HepG2 (cell line): ENCODE results near the gene CHST12. TPM values are rescaled to one million over a fixed set of nuclear protein-coding genes. Genes with fewer than 3 reads are reported as not detected.

Experiments
- ATAC-seq: fragments of 200-7000 bp; cut with Tn5 transposase; 3 replicates; pipeline ENCODE4 v1.9.1; 2020; ENCODE audit warnings: mild to moderate bottlenecking, moderate library complexity
- BruUV-seq: library from RNA; stranded (reverse); fragments of 400-500 nt; replicated peaks from 2 replicates; lab custom pipeline; 2021; lab: Mats Ljungman, UMichigan
- CTCF ChIA-PET: fragments of 300-600 bp; formaldehyde crosslinking; extraction: SDS; loops from one replicate; lab custom pipeline; 2021; ENCODE audit warnings: low total read pairs, inconsistent platforms, low intra/inter-chr PET ratio; lab: Yijun Ruan, JAX
- POLR2A ChIA-PET: fragments of 350-600 bp; sonication (Branson Sonifier 250); formaldehyde crosslinking; loops from one replicate; lab custom pipeline; 2020; ENCODE audit warnings: antibody characterized with exemption, inconsistent platforms; lab: Yijun Ruan, JAX
- DNase-seq: peaks from one replicate; pipeline ENCODE4 v3.0.0-alpha.2; 2015; ENCODE audit warnings: low spot score
- FAIRE-seq: peaks from 3 replicates; lab custom pipeline; 2011; peaks lifted over from hg19 to GRCh38; lab: Jason Lieb, UNC
- H2AFZ ChIP-seq: one replicate; pipeline ENCODE4 v1.6.1; 2011; ENCODE audit warnings: low read length, inconsistent platforms
- H3K27ac ChIP-seq: fragments of 300-600 bp; 3 replicates; pipeline ENCODE4 v1.8.0; 2011; ENCODE audit warnings: mixed run types, mild to moderate bottlenecking, mixed read lengths, low read length, inconsistent platforms; ENCODE audit not compliant: insufficient read depth; ENCODE audit errors: extremely low read length
- H3K27me3 ChIP-seq, 2 experiments: fragments of 200-600 bp in 1 of 2; 2 replicates in 1 of 2; 3 replicates in 1 of 2; pipeline versions ENCODE4 v1.6.0 to v1.8.0; 2011; ENCODE audit warnings: low read length in 2 of 2, mild to moderate bottlenecking in 2 of 2, moderate library complexity in 2 of 2, inconsistent platforms in 1 of 2; ENCODE audit not compliant: insufficient read depth in 2 of 2, control insufficient read depth in 1 of 2
- H3K36me3 ChIP-seq, 2 experiments: fragments of 200-600 bp in 1 of 2; replicated peaks in 1 of 2; 2 replicates in 1 of 2; 3 replicates in 1 of 2; pipeline versions ENCODE4 v1.5.1 to v1.8.0; 2011; ENCODE audit warnings: low read length in 2 of 2, inconsistent platforms in 1 of 2; ENCODE audit not compliant: insufficient read depth in 2 of 2, control insufficient read depth in 1 of 2
- H3K4me1 ChIP-seq: 2 replicates; pipeline ENCODE4 v1.5.1; 2012; ENCODE audit warnings: low read length, inconsistent platforms; ENCODE audit not compliant: insufficient read depth
- H3K4me2 ChIP-seq: 2 replicates; pipeline ENCODE4 v1.6.0; 2011; ENCODE audit warnings: low read depth, low read length, inconsistent platforms
- H3K4me3 ChIP-seq, 3 experiments: fragments of 200-600 bp in 1 of 3; sonication (generic), shearing (Covaris generic) in 1 of 3; replicated peaks in 1 of 3; 2 replicates each; pipeline ENCODE4 v1.5.1; 2011 to 2016; ENCODE audit warnings: low read length in 3 of 3, inconsistent platforms in 2 of 3, low read depth in 2 of 3, mild to moderate bottlenecking in 2 of 3, control low read depth in 1 of 3, mixed read lengths in 1 of 3; ENCODE audit not compliant: insufficient read depth in 1 of 3
- H3K79me2 ChIP-seq: one replicate; pipeline ENCODE4 v1.6.1; 2011; ENCODE audit warnings: low read length, inconsistent platforms; ENCODE audit not compliant: insufficient read depth
- H3K9ac ChIP-seq: 2 replicates; pipeline ENCODE4 v1.6.0; 2011; ENCODE audit warnings: mild to moderate bottlenecking, low read depth, low read length, inconsistent platforms; ENCODE audit not compliant: insufficient read depth
- H3K9me3 ChIP-seq: 2 replicates; pipeline ENCODE4 v1.5.1; 2012; ENCODE audit warnings: mild to moderate bottlenecking, low read length
- H4K20me1 ChIP-seq: 2 replicates; pipeline ENCODE4 v1.6.0; 2011; ENCODE audit warnings: inconsistent platforms, mild to moderate bottlenecking, low read length, moderate library complexity; ENCODE audit not compliant: insufficient read depth
- CREBL2 ChIP-seq: sonication (generic); formaldehyde crosslinking; IDR thresholded peaks from 2 replicates; pipeline ENCODE4 v1.8.1; 2023; ENCODE audit warnings: missing genetic modification reagents, mild to moderate bottlenecking, borderline replicate concordance
- FOXO1 ChIP-seq: sonication (generic); formaldehyde crosslinking; IDR thresholded peaks from 2 replicates; pipeline ENCODE4 v1.4.0; 2020; ENCODE audit warnings: missing genetic modification reagents
- PRPF4 ChIP-seq: fragments of 200-400 bp; formaldehyde crosslinking; IDR thresholded peaks from 2 replicates; pipeline ENCODE4 v1.6.1; 2016; ENCODE audit warnings: low read length, low read depth; ENCODE audit not compliant: poor library complexity, severe bottlenecking
- RARG ChIP-seq: sonication (generic); formaldehyde crosslinking; IDR thresholded peaks from 2 replicates; pipeline ENCODE4 v1.4.0; 2020; ENCODE audit warnings: low read depth, mild to moderate bottlenecking, missing genetic modification reagents
- RFX3 ChIP-seq: IDR thresholded peaks from 2 replicates; pipeline ENCODE4 v1.6.1; 2016; ENCODE audit warnings: missing biosample characterization, missing genetic modification reagents
- RFXANK ChIP-seq: IDR thresholded peaks from 2 replicates; pipeline ENCODE4 v1.6.1; 2016
- SP5 ChIP-seq: IDR thresholded peaks from 2 replicates; pipeline ENCODE4 v1.6.1; 2016; ENCODE audit warnings: low read depth, borderline replicate concordance
- ZFP62 ChIP-seq: sonication (generic); formaldehyde crosslinking; IDR thresholded peaks from 2 replicates; pipeline ENCODE4 v1.4.0; 2020; ENCODE audit warnings: missing genetic modification reagents
- ZNF335 ChIP-seq: sonication (generic); formaldehyde crosslinking; IDR thresholded peaks from 2 replicates; pipeline ENCODE4 v1.4.0; 2020; ENCODE audit warnings: missing genetic modification reagents
- ZNF337 ChIP-seq: sonication (generic); formaldehyde crosslinking; IDR thresholded peaks from 2 replicates; pipeline ENCODE4 v1.5.1; 2020; ENCODE audit warnings: missing genetic modification reagents, low read depth, mild to moderate bottlenecking, borderline replicate concordance
- ZNF567 ChIP-seq: sonication (generic); formaldehyde crosslinking; IDR thresholded peaks from 2 replicates; pipeline ENCODE4 v1.8.1; 2023; ENCODE audit warnings: mild to moderate bottlenecking, missing genetic modification reagents, borderline replicate concordance
- WGBS: methylation state at CpG from one replicate; pipeline ENCODE4 v1.1.6; 2017; ENCODE audit warnings: low lambda C conversion rate; 5-methylcytosine and 5-hydroxymethylcytosine counted together
- in situ Hi-C: cut with HindIII; loops from 2 replicates; pipeline ENCODE4 v1.10.0; 2017; ENCODE audit warnings: low pct_unique_long_range_greater_than_20kb; ENCODE audit not compliant: extremely low pct_ligation_motif_present
- intact Hi-C: fragments of 100-400 bp; cut with micrococcal nuclease; formaldehyde crosslinking; loops from one replicate; pipeline ENCODE4 v1.10.0; 2022; ENCODE audit not compliant: unreplicated experiment
- polyA plus RNA-seq, 8 experiments: library from polyadenylated mRNA; depleted of rRNA in 3 of 8; stranded (reverse) in 7 of 8; unstranded in 1 of 8; fragments of >200 nt; fragmentation: Illumina TruSeq in 4 of 8; extraction: Trizol in 4 of 8; gene quantifications; 2 replicates each; pipeline versions ENCODE4 v1.2.1 to v1.2.3, GENCODE V29; 2011 to 2016; ENCODE audit warnings: low read depth in 4 of 8, missing spikeins in 1 of 8, mixed read lengths in 1 of 8; ENCODE audit not compliant: insufficient read depth in 1 of 8
- total RNA-seq, 5 experiments: library from RNA; depleted of rRNA; stranded (reverse); fragments of >200 nt; fragmentation: Illumina TruSeq; extraction: Trizol; gene quantifications; 2 replicates each; pipeline ENCODE4 v1.2.3, GENCODE V29; 2016; ENCODE audit warnings: low read depth in 1 of 5
- TF ChIP-seq, protein P1 (sequence below): sonication (generic); formaldehyde crosslinking; IDR thresholded peaks from 2 replicates; pipeline ENCODE4 v1.9.0; 2021; ENCODE audit warnings: missing genetic modification reagents, borderline replicate concordance
- TF ChIP-seq, protein P2 (sequence below): sonication (generic); formaldehyde crosslinking; IDR thresholded peaks from 2 replicates; pipeline ENCODE4 v1.5.1; 2020; ENCODE audit warnings: missing genetic modification reagents, mild to moderate bottlenecking, borderline replicate concordance

Gene CHST12
- total and polyA plus RNA-seq, 2 of the 13 experiments (the other 11 are each of a cell fraction or from before 2014, with no cell fraction given) = 6.4 to 15.8 TPM

DNA sequence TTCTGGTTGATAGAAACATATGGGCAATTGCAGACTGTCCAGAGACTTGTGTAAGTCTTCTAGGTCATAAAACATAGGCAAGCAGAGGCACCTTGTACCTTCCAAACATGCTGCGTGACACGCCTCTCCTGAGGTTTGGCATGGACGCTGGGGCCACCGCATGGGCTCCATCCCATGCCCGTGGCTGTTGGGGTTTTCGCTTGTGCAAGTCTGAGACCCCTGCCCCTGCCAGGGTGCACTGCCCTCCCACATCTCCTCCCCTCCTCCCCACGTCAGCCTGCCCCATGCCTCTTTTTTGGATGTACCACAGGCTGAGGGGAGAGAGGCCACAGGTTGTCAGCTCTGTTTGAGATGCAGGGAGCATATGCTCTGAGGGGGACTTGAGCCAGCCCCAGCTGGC is 29.8 kb upstream of the CHST12 start:
- no peak for FAIRE-seq
- no peaks in the 10 kb centered on the region for H3K27me3 ChIP-seq
- TF ChIP-seq ZNF335 (CRISPR knock-in tag) (no peak), RFXANK (CRISPR knock-in tag) (no peak), ZNF567 (no peak), RARG (CRISPR knock-in tag) (no peak), PRPF4 (no peak), RFX3 (CRISPR knock-in tag) (no peak), SP5 (no peak), ZNF337 (CRISPR knock-in tag) (no peak), ZFP62 (CRISPR knock-in tag) (no peak), FOXO1 (CRISPR knock-in tag) (no peak), CREBL2 (CRISPR knock-in tag) (no peak)
- TF ChIP-seq, protein P1, sequence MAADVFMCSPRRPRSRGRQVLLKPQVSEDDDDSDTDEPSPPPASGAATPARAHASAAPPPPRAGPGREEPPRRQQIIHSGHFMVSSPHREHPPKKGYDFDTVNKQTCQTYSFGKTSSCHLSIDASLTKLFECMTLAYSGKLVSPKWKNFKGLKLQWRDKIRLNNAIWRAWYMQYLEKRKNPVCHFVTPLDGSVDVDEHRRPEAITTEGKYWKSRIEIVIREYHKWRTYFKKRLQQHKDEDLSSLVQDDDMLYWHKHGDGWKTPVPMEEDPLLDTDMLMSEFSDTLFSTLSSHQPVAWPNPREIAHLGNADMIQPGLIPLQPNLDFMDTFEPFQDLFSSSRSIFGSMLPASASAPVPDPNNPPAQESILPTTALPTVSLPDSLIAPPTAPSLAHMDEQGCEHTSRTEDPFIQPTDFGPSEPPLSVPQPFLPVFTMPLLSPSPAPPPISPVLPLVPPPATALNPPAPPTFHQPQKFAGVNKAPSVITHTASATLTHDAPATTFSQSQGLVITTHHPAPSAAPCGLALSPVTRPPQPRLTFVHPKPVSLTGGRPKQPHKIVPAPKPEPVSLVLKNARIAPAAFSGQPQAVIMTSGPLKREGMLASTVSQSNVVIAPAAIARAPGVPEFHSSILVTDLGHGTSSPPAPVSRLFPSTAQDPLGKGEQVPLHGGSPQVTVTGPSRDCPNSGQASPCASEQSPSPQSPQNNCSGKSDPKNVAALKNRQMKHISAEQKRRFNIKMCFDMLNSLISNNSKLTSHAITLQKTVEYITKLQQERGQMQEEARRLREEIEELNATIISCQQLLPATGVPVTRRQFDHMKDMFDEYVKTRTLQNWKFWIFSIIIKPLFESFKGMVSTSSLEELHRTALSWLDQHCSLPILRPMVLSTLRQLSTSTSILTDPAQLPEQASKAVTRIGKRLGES = no peak
- TF ChIP-seq, protein P2, sequence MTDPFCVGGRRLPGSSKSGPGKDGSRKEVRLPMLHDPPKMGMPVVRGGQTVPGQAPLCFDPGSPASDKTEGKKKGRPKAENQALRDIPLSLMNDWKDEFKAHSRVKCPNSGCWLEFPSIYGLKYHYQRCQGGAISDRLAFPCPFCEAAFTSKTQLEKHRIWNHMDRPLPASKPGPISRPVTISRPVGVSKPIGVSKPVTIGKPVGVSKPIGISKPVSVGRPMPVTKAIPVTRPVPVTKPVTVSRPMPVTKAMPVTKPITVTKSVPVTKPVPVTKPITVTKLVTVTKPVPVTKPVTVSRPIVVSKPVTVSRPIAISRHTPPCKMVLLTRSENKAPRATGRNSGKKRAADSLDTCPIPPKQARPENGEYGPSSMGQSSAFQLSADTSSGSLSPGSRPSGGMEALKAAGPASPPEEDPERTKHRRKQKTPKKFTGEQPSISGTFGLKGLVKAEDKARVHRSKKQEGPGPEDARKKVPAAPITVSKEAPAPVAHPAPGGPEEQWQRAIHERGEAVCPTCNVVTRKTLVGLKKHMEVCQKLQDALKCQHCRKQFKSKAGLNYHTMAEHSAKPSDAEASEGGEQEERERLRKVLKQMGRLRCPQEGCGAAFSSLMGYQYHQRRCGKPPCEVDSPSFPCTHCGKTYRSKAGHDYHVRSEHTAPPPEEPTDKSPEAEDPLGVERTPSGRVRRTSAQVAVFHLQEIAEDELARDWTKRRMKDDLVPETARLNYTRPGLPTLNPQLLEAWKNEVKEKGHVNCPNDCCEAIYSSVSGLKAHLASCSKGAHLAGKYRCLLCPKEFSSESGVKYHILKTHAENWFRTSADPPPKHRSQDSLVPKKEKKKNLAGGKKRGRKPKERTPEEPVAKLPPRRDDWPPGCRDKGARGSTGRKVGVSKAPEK (CRISPR knock-in tag) = no peak

More for the DNA sequence above, 29.8 kb upstream of the CHST12 start:
- 0 out of 2 replicates have a peak, but pooled peaks cover 6% of the 10 kb centered on the region for H4K20me1 ChIP-seq
- DNase-seq (no peak), ATAC-seq (no peak)
- in situ Hi-C loops (no loop called here), intact Hi-C loops (no loop called here)
- H2AFZ ChIP-seq = no peak overlapping the region
- H3K4me1 ChIP-seq = no peaks in the 10 kb centered on the region
- no peak overlapping the region for H3K27ac ChIP-seq
- H3K4me2 ChIP-seq = no peak overlapping the region
- no peak overlapping the region for H3K9ac ChIP-seq
- peaks cover 4% of the 10 kb centered on the region for H3K79me2 ChIP-seq
- no peak overlapping the region for H3K4me3 ChIP-seq
- H3K36me3 ChIP-seq = peaks cover 55 to 87% of the 10 kb centered on the region in 2 experiments
- no TSS peak for BruUV-seq
- ChIA-PET POLR2A (no interaction called here), CTCF (no interaction called here)
- H3K9me3 ChIP-seq = no peaks in the 10 kb centered on the region
- 98% methylated on average over 5 of the region's 7 CpGs for WGBS
